IMR-90 (cell line): ENCODE measurements around the gene CHCT1. TPM values are rescaled to one million over a fixed set of nuclear protein-coding genes. Genes with fewer than 3 reads are reported as not detected.

ENCODE experiments used
- ATAC-seq: fragments of 200-7000 bp; cut with Tn5 transposase; 2 replicates; pipeline ENCODE4 v1.9.1; 2020; ENCODE audit warnings: low read depth, mild to moderate bottlenecking, moderate library complexity
- BruUV-seq: library from RNA; stranded (reverse); fragments of 400-500 nt; replicated peaks from 2 replicates; lab custom pipeline; 2021; lab: Mats Ljungman, UMichigan
- CTCF ChIA-PET: fragments of 300-600 bp; formaldehyde crosslinking; extraction: SDS; loops from one replicate; lab custom pipeline; 2021; ENCODE audit warnings: antibody characterized with exemption; lab: Yijun Ruan, JAX
- POLR2A ChIA-PET: fragments of 300-600 bp; sonication (Branson Sonifier 250); formaldehyde crosslinking; loops from one replicate; lab custom pipeline; 2022; ENCODE audit warnings: antibody characterized with exemption; ENCODE audit not compliant: unreplicated experiment; lab: Charles Lee
- DNase-seq: peaks from one replicate; pipeline ENCODE4 v3.0.0; 2013
- H2AFZ ChIP-seq: replicated peaks from 2 replicates; pipeline ENCODE3; 2013; ENCODE audit warnings: low read length, mild to moderate bottlenecking; ENCODE audit not compliant: poor library complexity
- H2AK5ac ChIP-seq: 2 replicates; pipeline ENCODE4 v1.6.1; 2013; ENCODE audit warnings: low read depth, low read length, inconsistent platforms
- H2AK9ac ChIP-seq: replicated peaks from 2 replicates; pipeline ENCODE3; 2013; ENCODE audit warnings: mild to moderate bottlenecking, low read depth, low read length, moderate library complexity; ENCODE audit not compliant: poor library complexity
- H2BK120ac ChIP-seq: 2 replicates; pipeline ENCODE4 v1.6.1; 2013; ENCODE audit warnings: low read depth, low read length, inconsistent platforms
- H2BK15ac ChIP-seq: 3 replicates; pipeline ENCODE4 v1.6.1; 2013; ENCODE audit warnings: low read depth, low read length, inconsistent platforms
- H2BK20ac ChIP-seq: 2 replicates; pipeline ENCODE4 v1.6.1; 2013; ENCODE audit warnings: low read depth, mild to moderate bottlenecking, inconsistent platforms, low read length, moderate library complexity
- H2BK5ac ChIP-seq: 2 replicates; pipeline ENCODE4 v1.6.1; 2013; ENCODE audit warnings: mild to moderate bottlenecking, low read depth, low read length, inconsistent platforms; ENCODE audit not compliant: poor library complexity, severe bottlenecking
- H3K14ac ChIP-seq: replicated peaks from 2 replicates; pipeline ENCODE4 v1.6.1; 2013; ENCODE audit warnings: low read depth, low read length, inconsistent platforms
- H3K18ac ChIP-seq: 2 replicates; pipeline ENCODE4 v1.6.1; 2013; ENCODE audit warnings: low read depth, low read length, control low read depth
- H3K23ac ChIP-seq: 2 replicates; pipeline ENCODE4 v1.6.1; 2013; ENCODE audit warnings: low read depth, low read length, inconsistent platforms
- H3K27ac ChIP-seq: 2 replicates; pipeline ENCODE4 v1.5.1; 2013; ENCODE audit warnings: mild to moderate bottlenecking, control low read depth, low read length; ENCODE audit not compliant: insufficient read depth
- H3K27me3 ChIP-seq: 2 replicates; pipeline ENCODE4 v1.6.1; 2013; ENCODE audit warnings: low read length; ENCODE audit not compliant: control insufficient read depth, insufficient read depth
- H3K36me3 ChIP-seq: 2 replicates; pipeline ENCODE4 v1.6.1; 2013; ENCODE audit warnings: low read length, mixed read lengths; ENCODE audit not compliant: control insufficient read depth, insufficient read depth
- H3K4ac ChIP-seq: 2 replicates; pipeline ENCODE4 v1.6.1; 2013; ENCODE audit warnings: low read depth, low read length, inconsistent platforms
- H3K4me1 ChIP-seq: 2 replicates; pipeline ENCODE4 v1.6.1; 2013; ENCODE audit warnings: low read length, mixed read lengths; ENCODE audit not compliant: control insufficient read depth, insufficient read depth
- H3K4me2 ChIP-seq: 2 replicates; pipeline ENCODE4 v1.6.1; 2013; ENCODE audit warnings: low read depth, mild to moderate bottlenecking, control low read depth, low read length, moderate library complexity
- H3K4me3 ChIP-seq: 2 replicates; pipeline ENCODE4 v1.5.1; 2013; ENCODE audit warnings: low read depth, mild to moderate bottlenecking, control low read depth, low read length, moderate library complexity; ENCODE audit not compliant: insufficient read depth
- H3K56ac ChIP-seq: 2 replicates; pipeline ENCODE4 v1.6.1; 2013; ENCODE audit warnings: low read length, inconsistent platforms; ENCODE audit not compliant: insufficient read depth; ENCODE audit errors: extremely low read depth
- H3K79me1 ChIP-seq, 2 experiments: 2 replicates each; pipeline ENCODE4 v1.6.1; 2013; ENCODE audit warnings: low read length in 2 of 2, inconsistent platforms in 1 of 2, low read depth in 1 of 2
- H3K9ac ChIP-seq: 2 replicates; pipeline ENCODE4 v1.6.1; 2013; ENCODE audit warnings: low read depth, low read length, control low read depth
- H3K9me1 ChIP-seq: 2 replicates; pipeline ENCODE4 v1.6.1; 2013; ENCODE audit warnings: low read length, inconsistent platforms; ENCODE audit not compliant: insufficient read depth
- H3K9me3 ChIP-seq: 2 replicates; pipeline ENCODE4 v1.6.1; 2013; ENCODE audit warnings: low read length; ENCODE audit not compliant: control insufficient read depth, insufficient read depth
- H4K20me1 ChIP-seq: 2 replicates; pipeline ENCODE4 v1.6.1; 2013; ENCODE audit warnings: low read length, inconsistent platforms; ENCODE audit not compliant: insufficient read depth
- H4K5ac ChIP-seq: 2 replicates; pipeline ENCODE4 v1.6.1; 2013; ENCODE audit warnings: mild to moderate bottlenecking, low read depth, low read length, control low read depth
- H4K8ac ChIP-seq, 2 experiments: 2 replicates each; pipeline ENCODE4 v1.6.1; 2013; ENCODE audit warnings: low read depth in 2 of 2, low read length in 2 of 2, control low read depth in 1 of 2, inconsistent platforms in 1 of 2
- H4K91ac ChIP-seq: 2 replicates; pipeline ENCODE4 v1.6.1; 2013; ENCODE audit warnings: low read depth, low read length, inconsistent platforms; ENCODE audit not compliant: insufficient read depth
- BHLHE40 ChIP-seq: fragments of 150-350 bp; IDR thresholded peaks from 2 replicates; pipeline ENCODE4 v1.6.1; 2016; ENCODE audit warnings: mild to moderate bottlenecking, low read depth, low read length
- MAFK ChIP-seq: IDR thresholded peaks from 2 replicates; pipeline ENCODE4 v1.6.1; 2012; ENCODE audit warnings: low read depth, low read length, improper control_type of control experiment
- MAZ ChIP-seq: IDR thresholded peaks from 2 replicates; pipeline ENCODE4 v1.6.1; 2012; ENCODE audit warnings: low read depth, mild to moderate bottlenecking, low read length, improper control_type of control experiment, moderate library complexity, borderline replicate concordance
- NFE2L2 ChIP-seq: fragments of 150-350 bp; IDR thresholded peaks from 2 replicates; pipeline ENCODE4 v1.6.1; 2016; ENCODE audit warnings: low read depth, mild to moderate bottlenecking, low read length
- RCOR1 ChIP-seq: IDR thresholded peaks from 2 replicates; pipeline ENCODE4 v1.6.1; 2012; ENCODE audit warnings: mild to moderate bottlenecking, low read length, improper control_type of control experiment; ENCODE audit not compliant: insufficient replicate concordance
- SMC3 ChIP-seq: fragments of 150-350 bp; IDR thresholded peaks from 2 replicates; pipeline ENCODE4 v1.6.1; 2016; ENCODE audit warnings: low read depth, mild to moderate bottlenecking, antibody characterized with exemption, low read length, moderate library complexity
- WGBS, 2 experiments: methylation state at CpG; one replicate each; pipeline versions ENCODE4 v1.1.5 to v1.1.7; 2013; ENCODE audit warnings: missing lambda C conversion rate in 2 of 2; ENCODE audit not compliant: insufficient read length in 1 of 2; ENCODE audit errors: extremely low coverage in 2 of 2; 5-methylcytosine and 5-hydroxymethylcytosine counted together
- dilution Hi-C: fragments of 300-500 bp; cut with HindIII; formaldehyde crosslinking; loops from one replicate; pipeline ENCODE4 v1.14.3; 2018; ENCODE audit warnings: low sequenced_read_pairs; ENCODE audit not compliant: unreplicated experiment
- in situ Hi-C: fragments of 300-500 bp; cut with MboI; formaldehyde crosslinking; loops from 3 replicates; pipeline ENCODE4 v1.14.3; 2019; ENCODE audit warnings: low sequenced_read_pairs, inconsistent platforms, mixed read lengths
- intact Hi-C: fragments of 100-400 bp; cut with micrococcal nuclease; formaldehyde crosslinking; loops from 2 replicates; pipeline ENCODE4 v1.10.0; 2022
- polyA plus RNA-seq, 3 experiments: library from polyadenylated mRNA; depleted of rRNA; stranded (reverse); fragments of >200 nt; gene quantifications; 2 replicates each; pipeline ENCODE4 v1.2.3, GENCODE V29; 2012; ENCODE audit warnings: low replicate concordance in 1 of 3
- total RNA-seq: library from RNA; depleted of rRNA; stranded (reverse); fragments of >200 nt; gene quantifications from 2 replicates; pipeline ENCODE4 v1.2.3, GENCODE V29; 2012

The CHCT1 gene
- total and polyA plus RNA-seq, 2 of the 4 experiments (the other 2 are of a cell fraction), result not detected

DNA sequence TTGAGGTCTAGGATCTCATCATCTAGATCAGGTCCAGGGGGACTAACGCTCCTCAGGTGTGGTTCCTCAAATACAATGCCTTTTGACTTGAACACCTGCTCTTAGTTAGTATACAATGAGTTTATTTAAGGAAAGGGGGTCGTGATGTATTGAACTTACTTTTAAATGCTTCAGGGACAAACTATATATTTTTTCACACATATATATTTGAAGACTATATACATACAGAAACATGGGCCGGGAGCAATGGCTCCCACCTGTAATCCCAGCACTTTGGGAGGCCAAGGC, 18.8 kb upstream of the CHCT1 start:
- Histone ChIP-seq H3K36me3 (no peaks in the 10 kb centered on the region), H3K4me3 (no peak overlapping the region), H4K20me1 (no peaks in the 10 kb centered on the region), H2BK120ac (no peak overlapping the region), H3K4me1 (0 out of 2 replicates have a peak, but pooled peaks cover 2% of the 10 kb centered on the region), H3K4ac (no peak overlapping the region), H2AFZ (no peak overlapping the region), H2BK5ac (no peak overlapping the region), H3K79me1 (no peaks in the 10 kb centered on the region), H3K23ac (no peak overlapping the region), H3K27ac (no peak overlapping the region), H4K8ac (no peak overlapping the region), H2AK5ac (no peak overlapping the region), H2AK9ac (no peak overlapping the region), H3K9me3 (no peaks in the 10 kb centered on the region), H3K9ac (no peak overlapping the region), H3K18ac (no peak overlapping the region), H3K14ac (no peak overlapping the region), H2BK20ac (no peak overlapping the region), H3K27me3 (peaks cover 3% of the 10 kb centered on the region; the same call in 1 of the 2 replicates), H3K9me1 (peaks cover 3% of the 10 kb centered on the region; the same call in 1 of the 2 replicates), H3K56ac (no peak overlapping the region), H4K91ac (no peak overlapping the region), H3K4me2 (no peak overlapping the region), H4K5ac (no peak overlapping the region), H2BK15ac (no peak overlapping the region)
- ChIA-PET CTCF (no interaction called here), POLR2A (no interaction called here)
- dilution Hi-C loops (no loop called here), in situ Hi-C loops (loop anchor here (25.0 kb wide), 1 partner anchor 266 kb away; the partner anchor contains the start of gene CA4), intact Hi-C loops (no loop called here)
- ATAC-seq (no peak), DNase-seq (no peak)
- BruUV-seq, result no TSS peak
- TF ChIP-seq NFE2L2, result no peak
- TF ChIP-seq MAZ, result no peak
- TF ChIP-seq SMC3, result no peak
- no peak for TF ChIP-seq MAFK
- no peak for TF ChIP-seq RCOR1
- TF ChIP-seq BHLHE40, result no peak
- WGBS, 2 experiments, result no CpG with 5 or more reads among the region's 3 CpGs
